Measurements from ENCODE around the gene MAST4. TPM values are rescaled to one million over a fixed set of nuclear protein-coding genes. Genes with fewer than 3 reads are reported as not detected.
"Not testable (repeated sequence)": the region's sequence is repeated elsewhere in the genome, so short reads cannot be mapped to it uniquely, and the experiment has no call there.

The MAST4 gene
- total RNA-seq, 1 experiment from 2014 or later = 26.5 TPM

DNA sequence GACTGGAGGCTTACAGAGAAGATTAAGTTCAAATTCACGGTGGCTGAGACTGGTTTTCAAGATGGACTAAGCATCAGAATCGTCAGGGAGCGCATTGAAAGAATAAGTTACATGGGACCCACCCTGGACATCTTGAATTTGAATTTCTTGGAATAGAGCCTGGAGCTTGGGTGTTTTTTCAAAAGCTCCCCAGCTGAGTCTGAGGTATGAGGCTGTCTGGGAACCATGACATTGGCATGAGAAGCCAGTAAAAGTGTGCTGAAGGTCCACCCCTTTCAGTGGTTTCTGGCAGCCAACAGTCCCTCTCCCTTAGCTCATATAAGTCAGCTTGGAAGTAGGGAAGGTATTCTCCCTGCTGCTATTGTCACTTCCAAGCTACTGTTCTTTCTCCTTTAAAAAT, 97.8 kb downstream of the MAST4 start:
- no TSS peak for BruUV-seq (replicated peaks)
- intact Hi-C loops (cut with micrococcal nuclease) = no loop called here
- no peak for DNase-seq (ENCODE audit: unreplicated experiment)
- Mint-ChIP-seq H3K4me1 (ENCODE audit: insufficient read depth, unreplicated experiment) (no peaks in the 10 kb centered on the region), H3K4me3 (ENCODE audit: unreplicated experiment) (no peak overlapping the region), H3K36me3 (ENCODE audit: insufficient read depth, unreplicated experiment) (no peaks in the 10 kb centered on the region), H3K9me3 (ENCODE audit: unreplicated experiment) (peaks cover 7% of the 10 kb centered on the region), H3K27me3 (ENCODE audit: insufficient read depth, unreplicated experiment) (peaks cover 43% of the 10 kb centered on the region), H3K27ac (ENCODE audit: low read depth, unreplicated experiment) (no peak overlapping the region)
- TF ChIP-seq, protein P1, sequence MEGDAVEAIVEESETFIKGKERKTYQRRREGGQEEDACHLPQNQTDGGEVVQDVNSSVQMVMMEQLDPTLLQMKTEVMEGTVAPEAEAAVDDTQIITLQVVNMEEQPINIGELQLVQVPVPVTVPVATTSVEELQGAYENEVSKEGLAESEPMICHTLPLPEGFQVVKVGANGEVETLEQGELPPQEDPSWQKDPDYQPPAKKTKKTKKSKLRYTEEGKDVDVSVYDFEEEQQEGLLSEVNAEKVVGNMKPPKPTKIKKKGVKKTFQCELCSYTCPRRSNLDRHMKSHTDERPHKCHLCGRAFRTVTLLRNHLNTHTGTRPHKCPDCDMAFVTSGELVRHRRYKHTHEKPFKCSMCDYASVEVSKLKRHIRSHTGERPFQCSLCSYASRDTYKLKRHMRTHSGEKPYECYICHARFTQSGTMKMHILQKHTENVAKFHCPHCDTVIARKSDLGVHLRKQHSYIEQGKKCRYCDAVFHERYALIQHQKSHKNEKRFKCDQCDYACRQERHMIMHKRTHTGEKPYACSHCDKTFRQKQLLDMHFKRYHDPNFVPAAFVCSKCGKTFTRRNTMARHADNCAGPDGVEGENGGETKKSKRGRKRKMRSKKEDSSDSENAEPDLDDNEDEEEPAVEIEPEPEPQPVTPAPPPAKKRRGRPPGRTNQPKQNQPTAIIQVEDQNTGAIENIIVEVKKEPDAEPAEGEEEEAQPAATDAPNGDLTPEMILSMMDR (IDR thresholded peaks at IDR 0.05; ENCODE audit: unreplicated experiment) = no peak
- CTCF ChIA-PET = interaction anchor here (0.6 to 0.8 kb wide), 2 partner anchors 29 to 385 kb away, joined by 3 read pairs; no protein-coding TSS in a partner anchor
- POLR2A ChIA-PET = interaction anchor here (1.4 kb wide), 1 partner anchor 9 kb away, joined by 4 read pairs; no protein-coding TSS in a partner anchor

DNA sequence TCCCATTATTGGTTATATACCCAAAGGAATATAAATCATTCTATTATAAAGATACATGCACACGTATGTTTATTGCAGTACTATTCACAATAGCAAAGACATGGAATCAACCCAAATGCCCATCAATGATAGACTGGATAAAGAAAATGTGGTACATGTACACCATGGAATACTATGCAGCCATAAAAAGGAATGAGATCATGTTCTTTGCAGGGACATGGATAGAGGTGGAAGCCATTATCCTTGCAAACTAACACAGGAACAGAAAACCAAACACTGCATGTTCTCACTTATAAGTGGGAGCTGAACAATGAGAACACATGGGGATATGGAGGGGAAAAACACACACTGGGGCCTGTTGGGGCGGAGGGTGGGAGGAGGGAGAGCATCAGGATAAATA, 99.6 kb downstream of the MAST4 start:
- POLR2A ChIA-PET; H3K4me1 Mint-ChIP-seq (ENCODE audit: insufficient read depth, unreplicated experiment); intact Hi-C loops (cut with micrococcal nuclease): not testable (repeated sequence)

DNA sequence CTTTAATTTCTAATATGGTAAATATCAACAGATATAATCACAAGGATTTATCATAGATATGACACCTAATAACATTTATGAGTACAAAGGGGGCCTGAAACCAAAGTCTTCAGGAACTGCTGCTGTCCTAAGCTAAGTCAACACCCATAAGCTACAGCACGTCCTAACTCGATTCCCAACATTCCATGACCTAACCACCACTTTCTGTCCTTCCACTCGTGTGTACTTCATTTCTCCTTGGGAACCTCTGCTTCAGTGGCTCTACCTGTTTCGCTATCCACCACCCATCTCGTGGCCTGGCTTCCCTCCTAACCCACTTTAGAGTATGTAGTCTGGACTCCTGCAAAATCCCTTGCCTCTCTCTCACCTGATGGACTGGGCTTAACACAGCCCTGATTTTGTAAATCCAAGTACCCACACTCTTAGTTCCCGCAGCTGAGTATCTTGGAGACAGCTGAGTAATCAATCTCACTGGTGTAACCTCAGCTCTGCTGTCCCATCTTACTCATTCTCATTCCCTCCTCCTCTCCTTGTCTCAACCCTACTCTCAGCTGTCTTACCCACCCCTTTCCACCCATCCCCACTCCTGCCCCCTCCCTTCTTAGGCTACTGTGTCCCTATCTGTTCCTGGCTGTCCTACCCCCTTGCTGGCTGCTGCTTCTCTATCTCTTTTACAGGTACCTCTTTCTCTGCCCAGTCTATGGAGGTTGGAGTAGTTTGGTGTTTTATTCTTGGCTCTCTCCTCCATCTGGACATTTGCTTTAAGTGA, 101.8 kb downstream of the MAST4 start:
- TF ChIP-seq, protein P1 (IDR thresholded peaks at IDR 0.05; ENCODE audit: unreplicated experiment) = no peak
- POLR2A ChIA-PET = no interaction called here
- H3K9me3 Mint-ChIP-seq (ENCODE audit: unreplicated experiment) = peaks cover 7% of the 10 kb centered on the region
- no peak overlapping the region for H3K4me3 Mint-ChIP-seq (ENCODE audit: unreplicated experiment)
- intact Hi-C loops (cut with micrococcal nuclease) = no loop called here
- peaks cover 34% of the 10 kb centered on the region for H3K27me3 Mint-ChIP-seq (ENCODE audit: insufficient read depth, unreplicated experiment)
- no peaks in the 10 kb centered on the region for H3K4me1 Mint-ChIP-seq (ENCODE audit: insufficient read depth, unreplicated experiment)
- CTCF ChIA-PET = interaction anchor here (1.0 kb wide), 1 partner anchor 391 kb away, joined by 3 read pairs; no protein-coding TSS in a partner anchor
- H3K27ac Mint-ChIP-seq (ENCODE audit: low read depth, unreplicated experiment) = no peak overlapping the region
- no TSS peak for BruUV-seq (replicated peaks)
- no peaks in the 10 kb centered on the region for H3K36me3 Mint-ChIP-seq (ENCODE audit: insufficient read depth, unreplicated experiment)
- DNase-seq (ENCODE audit: unreplicated experiment) = no peak

More for the DNA sequence above, 99.6 kb downstream of the MAST4 start:
- DNase-seq (ENCODE audit: unreplicated experiment); H3K9me3 Mint-ChIP-seq (ENCODE audit: unreplicated experiment); H3K4me3 Mint-ChIP-seq (ENCODE audit: unreplicated experiment); BruUV-seq (replicated peaks); CTCF ChIA-PET; H3K27ac Mint-ChIP-seq (ENCODE audit: low read depth, unreplicated experiment); H3K36me3 Mint-ChIP-seq (ENCODE audit: insufficient read depth, unreplicated experiment): not testable (repeated sequence)
- peaks cover 34% of the 10 kb centered on the region for H3K27me3 Mint-ChIP-seq (ENCODE audit: insufficient read depth, unreplicated experiment)

DNA sequence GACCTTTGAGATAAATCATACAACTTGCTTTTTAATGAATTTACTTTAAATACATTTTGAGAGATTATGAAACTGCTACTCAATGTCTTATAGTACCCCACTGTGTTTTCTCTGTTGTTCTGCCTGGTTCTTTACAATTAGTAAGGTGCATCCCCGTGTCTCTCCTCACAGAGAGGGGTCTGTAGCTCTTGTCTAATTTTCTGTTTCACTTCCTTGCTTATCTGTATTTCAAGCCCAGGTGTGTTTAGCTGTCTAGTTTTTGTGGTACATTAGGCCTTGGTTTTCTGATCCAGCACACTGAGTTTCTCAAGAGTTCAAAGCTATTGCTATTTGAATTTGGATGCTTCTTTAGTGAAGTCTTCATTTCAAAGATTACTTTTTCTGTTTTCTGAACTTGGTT, 105.1 kb downstream of the MAST4 start:
- TF ChIP-seq, protein P1 (IDR thresholded peaks at IDR 0.05; ENCODE audit: unreplicated experiment) = no peak
- peaks cover 5% of the 10 kb centered on the region for H3K9me3 Mint-ChIP-seq (ENCODE audit: unreplicated experiment)

More for the DNA sequence above, 105.1 kb downstream of the MAST4 start:
- DNase-seq (ENCODE audit: unreplicated experiment) = no peak
- Mint-ChIP-seq H3K4me1 (ENCODE audit: insufficient read depth, unreplicated experiment) (no peaks in the 10 kb centered on the region), H3K4me3 (ENCODE audit: unreplicated experiment) (no peak overlapping the region), H3K27me3 (ENCODE audit: insufficient read depth, unreplicated experiment) (peaks cover 14% of the 10 kb centered on the region), H3K36me3 (ENCODE audit: insufficient read depth, unreplicated experiment) (no peaks in the 10 kb centered on the region), H3K27ac (ENCODE audit: low read depth, unreplicated experiment) (no peak overlapping the region)
- intact Hi-C loops (cut with micrococcal nuclease) = no loop called here
- BruUV-seq (replicated peaks) = no TSS peak
- POLR2A ChIA-PET = no interaction called here
- CTCF ChIA-PET = no interaction called here
